PC-3 (cell line): ENCODE data around the gene POU2AF2.

Experiments
- CTCF ChIP-seq: fragments of 300-600 bp; sonication (generic); conservative IDR thresholded peaks from 2 replicates; pipeline ENCODE4 v1.5.1; 2017; ENCODE audit warnings: antibody characterized with exemption, low read depth, mild to moderate bottlenecking, low read length
- EZH2phosphoT487 ChIP-seq: fragments of 300-600 bp; sonication (generic); IDR thresholded peaks from 2 replicates; pipeline ENCODE4 v1.6.1; 2018; ENCODE audit warnings: mild to moderate bottlenecking, antibody characterized with exemption, low read length, borderline replicate concordance

GRCh38 chr11:111260811-111261210 is 15.3 kb downstream of the POU2AF2 start:
- TF ChIP-seq CTCF (no peak), EZH2phosphoT487 (no peak)
